Measurements from ENCODE around the gene EFNB3.

DNA sequence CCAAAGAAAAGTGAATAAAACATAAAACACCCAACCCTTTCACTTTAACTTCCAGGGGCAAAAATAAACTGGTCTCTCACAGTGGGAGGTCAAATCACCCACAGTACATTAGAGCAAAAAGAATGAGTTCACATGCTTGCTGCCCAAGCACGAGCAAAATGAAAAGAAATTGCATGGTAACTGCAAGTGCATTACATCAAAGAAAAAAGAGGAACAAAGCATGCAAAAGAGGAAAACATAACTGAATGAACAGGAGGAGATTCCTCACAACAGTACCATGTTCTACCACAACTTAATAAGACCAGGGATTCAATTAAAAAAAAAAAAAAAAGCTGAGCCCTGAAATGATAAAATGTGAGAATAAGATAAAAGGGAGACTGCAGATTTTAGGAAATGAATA, 24.8 kb downstream of the EFNB3 start:
- TF ChIP-seq, protein P1, sequence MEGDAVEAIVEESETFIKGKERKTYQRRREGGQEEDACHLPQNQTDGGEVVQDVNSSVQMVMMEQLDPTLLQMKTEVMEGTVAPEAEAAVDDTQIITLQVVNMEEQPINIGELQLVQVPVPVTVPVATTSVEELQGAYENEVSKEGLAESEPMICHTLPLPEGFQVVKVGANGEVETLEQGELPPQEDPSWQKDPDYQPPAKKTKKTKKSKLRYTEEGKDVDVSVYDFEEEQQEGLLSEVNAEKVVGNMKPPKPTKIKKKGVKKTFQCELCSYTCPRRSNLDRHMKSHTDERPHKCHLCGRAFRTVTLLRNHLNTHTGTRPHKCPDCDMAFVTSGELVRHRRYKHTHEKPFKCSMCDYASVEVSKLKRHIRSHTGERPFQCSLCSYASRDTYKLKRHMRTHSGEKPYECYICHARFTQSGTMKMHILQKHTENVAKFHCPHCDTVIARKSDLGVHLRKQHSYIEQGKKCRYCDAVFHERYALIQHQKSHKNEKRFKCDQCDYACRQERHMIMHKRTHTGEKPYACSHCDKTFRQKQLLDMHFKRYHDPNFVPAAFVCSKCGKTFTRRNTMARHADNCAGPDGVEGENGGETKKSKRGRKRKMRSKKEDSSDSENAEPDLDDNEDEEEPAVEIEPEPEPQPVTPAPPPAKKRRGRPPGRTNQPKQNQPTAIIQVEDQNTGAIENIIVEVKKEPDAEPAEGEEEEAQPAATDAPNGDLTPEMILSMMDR (IDR thresholded peaks at IDR 0.05) = no peak
- TF ChIP-seq POLR2A (IDR thresholded peaks at IDR 0.05) = no peak

Measured in vagina (tissue), 2 donors.